Stomach (tissue), 9 donors: ENCODE results near the gene EIF4G1. TPM values are rescaled to one million over a fixed set of nuclear protein-coding genes. Genes with fewer than 3 reads are reported as not detected.

Experiments used
- DNase-seq, 2 donors: peaks; one replicate each; pipeline versions ENCODE4 v3.0.0 to v3.0.0-alpha.2; 2013 to 2019
- H3K27ac ChIP-seq, 5 donors: fragments of 200-600 bp in 4 of 5; sonication (generic) in 4 of 5; one replicate each; pipeline ENCODE4 v1.5.1; 2013 to 2019; ENCODE audit warnings: mild to moderate bottlenecking in 1 of 5, moderate library complexity in 1 of 5
- H3K27me3 ChIP-seq, 3 donors: fragments of 200-600 bp; sonication (generic); one replicate each; pipeline ENCODE4 v1.5.1; 2017 to 2019; ENCODE audit warnings: mixed run types in 1 of 3
- H3K36me3 ChIP-seq, 4 donors: fragments of 200-600 bp; sonication (generic); 1 replicate in 3 of 4; 2 replicates in 1 of 4; pipeline ENCODE4 v1.5.1; 2016 to 2019
- H3K4me1 ChIP-seq, 4 donors: fragments of 200-600 bp; sonication (generic); one replicate each; pipeline ENCODE4 v1.5.1; 2016 to 2019
- H3K4me3 ChIP-seq, 4 donors: fragments of 200-600 bp; sonication (generic) in 3 of 4; one replicate each; pipeline ENCODE4 v1.5.1; 2016 to 2019; ENCODE audit warnings: mild to moderate bottlenecking in 1 of 4
- H3K9me3 ChIP-seq, 4 donors: fragments of 200-600 bp; sonication (generic); one replicate each; pipeline ENCODE4 v1.5.1; 2016 to 2019
- CTCF ChIP-seq, 7 experiments: fragments of 450-650 bp in 4 of 7; fragments of 200-600 bp in 3 of 7; sonication (generic) in 3 of 7; IDR thresholded peaks; one replicate each; pipeline ENCODE4 v1.5.1; 2016 to 2019; ENCODE audit warnings: antibody characterized with exemption in 7 of 7, control low read depth in 2 of 7, mild to moderate bottlenecking in 1 of 7
- EP300 ChIP-seq: sonication (generic); formaldehyde crosslinking; IDR thresholded peaks from one replicate; pipeline ENCODE4 v1.6.1; 2017; ENCODE audit warnings: antibody characterized with exemption
- POLR2A ChIP-seq, 4 donors: fragments of 450-650 bp; IDR thresholded peaks; one replicate each; pipeline ENCODE4 v1.6.1; 2016; ENCODE audit warnings: antibody characterized with exemption in 4 of 4, control low read depth in 2 of 4, mild to moderate bottlenecking in 1 of 4, moderate library complexity in 1 of 4
- POLR2AphosphoS5 ChIP-seq, 3 donors: sonication (generic); formaldehyde crosslinking; IDR thresholded peaks; one replicate each; pipeline ENCODE4 v1.6.1; 2016; ENCODE audit warnings: antibody characterized with exemption in 3 of 3
- WGBS, 5 donors: extraction: QIAGEN DNeasy Blood & Tissue Kit in 3 of 5; methylation state at CpG; one replicate each; pipeline versions ENCODE4 v1.1.5 to v1.1.7; 2013 to 2018; 5-methylcytosine and 5-hydroxymethylcytosine counted together
- intact Hi-C: fragments of 100-400 bp; cut with DNase I; formaldehyde crosslinking; loops from one replicate; pipeline ENCODE4 v1.15.1; 2023; ENCODE audit warnings: low total_unique reads
- polyA plus RNA-seq, 3 donors: library from polyadenylated mRNA; stranded (reverse); fragments of 200-250 nt; gene quantifications; one replicate each; pipeline ENCODE4 v1.2.3, GENCODE V29; 2013
- total RNA-seq, 5 donors: library from RNA; depleted of rRNA; stranded (reverse); fragments of >200 nt; gene quantifications; one replicate each; pipeline versions ENCODE4 v1.1.0 to v1.2.3, GENCODE V29; 2014 to 2016
- donor health status: healthy with polysubstance abuse.
- donor health status: Bipolar disorder and iron deficiency.
- donor health status: healthy.

Gene EIF4G1
- total and polyA plus RNA-seq, 8 donors: 86.5 to 572 (median 181) TPM

- peaks cover 31 to 45% (median 40%) of the 10 kb centered on the region in 4 donors for H3K36me3 ChIP-seq
- TF ChIP-seq CTCF (IDR thresholded peaks at IDR 0.05) (no peak), EP300 (no peak), POLR2A (IDR thresholded peaks at IDR 0.05) (no peak), POLR2AphosphoS5 (IDR thresholded peaks at IDR 0.05) (no peak)
- intact Hi-C loops: no loop called here
- H3K4me3 ChIP-seq: no peak overlapping the region
- no peaks in the 10 kb centered on the region for H3K9me3 ChIP-seq
- WGBS, 5 donors: 90 to 93% (median 93%) methylated on average over 8 to 20 of the region's 20 CpGs
- H3K4me1 ChIP-seq: peaks cover 1 to 28% (median 17%) of the 10 kb centered on the region in 4 donors
- H3K27ac ChIP-seq: no peak overlapping the region
- H3K27me3 ChIP-seq: no peaks in the 10 kb centered on the region
- no peak for DNase-seq
Measured at GRCh38 chr3:184346480-184347190, 32.2 kb downstream of the EIF4G1 start.

- intact Hi-C loops: no loop called here
- 66 to 81% (median 74%) methylated on average over 12 of the region's 12 CpGs for WGBS, 5 donors
- H3K27me3 ChIP-seq: no peaks in the 10 kb centered on the region
- peak in 1 of 2 donors; percentile 56 for DNase-seq
- no peak overlapping the region for H3K4me3 ChIP-seq
- H3K9me3 ChIP-seq: no peaks in the 10 kb centered on the region
- H3K36me3 ChIP-seq: peaks cover 23 to 37% (median 32%) of the 10 kb centered on the region in 4 donors
- no peak for TF ChIP-seq CTCF (IDR thresholded peaks at IDR 0.05)
- no peak for TF ChIP-seq EP300
- no peak for TF ChIP-seq POLR2A (IDR thresholded peaks at IDR 0.05)
- no peak for TF ChIP-seq POLR2AphosphoS5 (IDR thresholded peaks at IDR 0.05)
- H3K27ac ChIP-seq: no peak overlapping the region
- H3K4me1 ChIP-seq: peaks cover 5 to 36% (median 20%) of the 10 kb centered on the region in 4 donors
Measured at GRCh38 chr3:184347321-184348056, 33.1 kb downstream of the EIF4G1 start.

- no peak for DNase-seq
- intact Hi-C loops: no loop called here
- H3K4me1 ChIP-seq: peaks cover 5 to 38% (median 22%) of the 10 kb centered on the region in 4 donors
- H3K36me3 ChIP-seq: peaks cover 17 to 32% (median 29%) of the 10 kb centered on the region in 4 donors
- H3K27me3 ChIP-seq: no peaks in the 10 kb centered on the region
- no peak overlapping the region for H3K4me3 ChIP-seq
- 64 to 89% (median 76%) methylated on average over 4 of the region's 4 CpGs for WGBS, 5 donors
- H3K27ac ChIP-seq: no peak overlapping the region
- no peaks in the 10 kb centered on the region for H3K9me3 ChIP-seq
- no peak for TF ChIP-seq POLR2A (IDR thresholded peaks at IDR 0.05)
- TF ChIP-seq EP300: no peak
Measured at GRCh38 chr3:184348057-184348382, 33.6 kb downstream of the EIF4G1 start.

- 53 to 66% (median 63%) methylated on average over 10 of the region's 10 CpGs for WGBS, 5 donors
- no peak overlapping the region for H3K4me3 ChIP-seq
- no peak for TF ChIP-seq EP300
- TF ChIP-seq POLR2A (IDR thresholded peaks at IDR 0.05): no peak
- TF ChIP-seq CTCF (IDR thresholded peaks at IDR 0.05): no peak
- TF ChIP-seq POLR2AphosphoS5 (IDR thresholded peaks at IDR 0.05): no peak
- H3K36me3 ChIP-seq: peaks cover 3 to 18% (median 12%) of the 10 kb centered on the region in 4 donors
- no peak for DNase-seq
- H3K27ac ChIP-seq: no peak overlapping the region
- no peaks in the 10 kb centered on the region for H3K9me3 ChIP-seq
- intact Hi-C loops: loop anchor here (10.0 kb wide), 1 partner anchor 45 kb away; no protein-coding TSS in a partner anchor
- no peaks in the 10 kb centered on the region for H3K27me3 ChIP-seq
- peaks cover 5 to 38% (median 26%) of the 10 kb centered on the region in 4 donors for H3K4me1 ChIP-seq
Measured at GRCh38 chr3:184349563-184350470, 35.4 kb downstream of the EIF4G1 start.
